Ishikawa (cell line): ENCODE results near the gene MAGI1.

ENCODE experiments used
- CEBPB ChIP-seq: IDR thresholded peaks from 2 replicates; pipeline ENCODE4 v1.6.1; 2012
- CREB1 ChIP-seq: IDR thresholded peaks from 2 replicates; pipeline ENCODE4 v1.6.1; 2012; ENCODE audit warnings: low read depth
- EGR1 ChIP-seq: IDR thresholded peaks from 2 replicates; pipeline ENCODE4 v1.6.1; 2012
- EP300 ChIP-seq: IDR thresholded peaks from 2 replicates; pipeline ENCODE4 v1.6.1; 2012; ENCODE audit warnings: borderline replicate concordance
- FOXM1 ChIP-seq: IDR thresholded peaks from 2 replicates; pipeline ENCODE4 v1.6.1; 2012; ENCODE audit warnings: low read depth, borderline replicate concordance
- NFIC ChIP-seq: IDR thresholded peaks from 2 replicates; pipeline ENCODE4 v1.6.1; 2012
- RAD21 ChIP-seq: IDR thresholded peaks from 2 replicates; pipeline ENCODE4 v1.6.1; 2012; ENCODE audit warnings: low read depth
- REST ChIP-seq: IDR thresholded peaks from 2 replicates; pipeline ENCODE4 v1.6.1; 2012; ENCODE audit warnings: low read depth, mild to moderate bottlenecking
- TAF1 ChIP-seq: IDR thresholded peaks from 2 replicates; pipeline ENCODE4 v1.6.1; 2012; ENCODE audit warnings: low read depth, mild to moderate bottlenecking
- TCF12 ChIP-seq: IDR thresholded peaks from 2 replicates; pipeline ENCODE4 v1.6.1; 2012; ENCODE audit warnings: low read depth
- TEAD4 ChIP-seq: IDR thresholded peaks from 2 replicates; pipeline ENCODE4 v1.6.1; 2012
- USF1 ChIP-seq: IDR thresholded peaks from 2 replicates; pipeline ENCODE4 v1.6.1; 2012
- YY1 ChIP-seq: IDR thresholded peaks from 2 replicates; pipeline ENCODE4 v1.6.1; 2012; ENCODE audit warnings: low read depth
- ZBTB7A ChIP-seq: IDR thresholded peaks from 2 replicates; pipeline ENCODE4 v1.6.1; 2012; ENCODE audit warnings: low read depth
- TF ChIP-seq, protein P1 (sequence below): IDR thresholded peaks from 2 replicates; pipeline ENCODE4 v1.6.1; 2012

Gene MAGI1

DNA sequence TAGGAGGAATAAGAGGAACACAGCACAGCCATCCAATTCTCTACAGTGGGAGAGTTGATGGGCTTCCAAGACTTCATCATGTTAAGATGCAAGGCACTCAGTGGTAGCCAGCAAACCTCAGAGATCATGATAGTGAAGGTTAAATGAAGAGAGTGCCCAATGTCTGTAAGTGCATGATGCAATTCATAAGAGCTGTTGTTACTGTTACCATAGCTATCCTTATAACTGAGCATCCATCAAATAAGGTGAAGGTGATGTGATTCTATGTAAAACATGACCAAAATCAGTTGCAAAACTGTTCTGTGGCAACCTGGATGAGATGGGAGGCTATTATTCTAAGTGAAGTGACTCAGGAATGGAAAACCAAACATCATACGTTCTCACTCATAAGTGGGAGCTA is 289.7 kb downstream of the MAGI1 start:
- no peak for TF ChIP-seq FOXM1
- TF ChIP-seq EGR1 = no peak
- no peak for TF ChIP-seq TCF12
- TF ChIP-seq YY1 = no peak
- TF ChIP-seq, protein P1, sequence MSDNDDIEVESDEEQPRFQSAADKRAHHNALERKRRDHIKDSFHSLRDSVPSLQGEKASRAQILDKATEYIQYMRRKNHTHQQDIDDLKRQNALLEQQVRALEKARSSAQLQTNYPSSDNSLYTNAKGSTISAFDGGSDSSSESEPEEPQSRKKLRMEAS = no peak
- TF ChIP-seq ZBTB7A = no peak
- TF ChIP-seq NFIC = no peak
- no peak for TF ChIP-seq RAD21
- no peak for TF ChIP-seq TAF1
- no peak for TF ChIP-seq REST
- TF ChIP-seq CEBPB = no peak
- no peak for TF ChIP-seq TEAD4
- TF ChIP-seq EP300 = no peak
- TF ChIP-seq USF1 = no peak

DNA sequence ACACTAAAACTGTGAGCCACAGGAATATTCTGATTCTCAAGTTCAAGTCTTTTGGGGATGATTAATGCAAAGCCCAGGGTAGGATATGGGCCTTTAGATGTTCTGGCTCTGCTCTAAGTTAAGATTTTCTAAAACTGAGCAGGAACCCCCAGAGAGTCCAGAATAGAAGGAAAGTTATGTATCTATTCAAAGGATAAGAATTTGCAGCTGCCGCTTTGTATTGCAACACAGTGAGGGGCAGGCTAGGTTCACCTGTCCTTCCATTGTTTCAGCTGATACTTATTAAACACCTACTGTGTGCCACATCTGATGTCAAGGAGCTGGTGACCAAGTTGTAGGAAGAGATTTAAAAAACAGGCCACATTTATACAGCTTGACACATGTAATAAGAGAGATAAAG is 290.4 kb downstream of the MAGI1 start:
- TF ChIP-seq, protein P1 = no peak
- TF ChIP-seq TAF1 (no peak), TCF12 (no peak), CEBPB (no peak), NFIC (no peak), CREB1 (no peak), YY1 (no peak), RAD21 (no peak), REST (no peak), FOXM1 (no peak), TEAD4 (no peak)

DNA sequence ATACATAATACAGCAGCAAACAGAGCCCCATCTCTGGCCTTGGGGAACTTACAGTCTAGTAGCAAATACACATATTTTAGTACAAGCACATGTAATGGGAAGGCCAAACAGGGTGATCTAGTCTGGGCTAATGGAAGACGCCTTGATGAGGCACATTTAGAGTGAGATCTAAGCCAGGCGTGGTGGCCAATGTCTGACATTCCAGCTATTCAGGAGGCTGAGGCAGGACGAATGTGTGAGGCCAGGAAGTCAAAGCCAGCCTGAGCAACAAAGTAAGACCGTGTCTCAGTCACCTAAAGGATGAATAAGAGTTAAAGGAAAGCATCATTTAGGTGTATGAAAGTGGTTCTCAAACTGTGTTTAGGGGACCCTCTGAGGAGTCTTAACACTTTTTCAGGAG is 291.9 kb downstream of the MAGI1 start:
- TF ChIP-seq YY1 (no peak), NFIC (no peak), ZBTB7A (no peak), TAF1 (no peak), TEAD4 (no peak), USF1 (no peak), CREB1 (no peak), FOXM1 (no peak), REST (no peak)

DNA sequence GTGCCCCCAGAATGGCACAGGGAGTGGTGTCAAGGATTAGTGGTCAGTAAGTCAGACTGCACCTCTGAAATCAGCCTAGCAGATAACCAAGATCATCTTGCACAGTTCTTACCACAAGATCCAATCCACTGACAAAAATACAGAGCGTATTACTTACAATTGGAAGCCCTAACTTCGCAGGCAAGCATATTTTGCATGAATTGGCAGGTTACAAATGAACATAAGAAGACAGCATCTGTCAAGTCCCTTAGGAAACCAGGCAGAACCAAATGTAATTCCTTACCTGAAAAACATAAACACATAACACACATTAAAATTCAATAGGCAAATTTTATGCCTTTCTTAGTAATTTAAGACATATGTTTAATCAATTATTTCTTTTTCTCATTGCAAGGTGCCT is 293.4 kb downstream of the MAGI1 start:
- TF ChIP-seq EGR1 = no peak
- TF ChIP-seq NFIC = no peak
- no peak for TF ChIP-seq TCF12
- no peak for TF ChIP-seq CREB1
- no peak for TF ChIP-seq USF1
- TF ChIP-seq CEBPB = no peak
- TF ChIP-seq, protein P1 = no peak
- TF ChIP-seq TEAD4 = no peak
- TF ChIP-seq EP300 = no peak
- no peak for TF ChIP-seq REST
- TF ChIP-seq ZBTB7A = no peak
- no peak for TF ChIP-seq TAF1
